Spinal cord (tissue), 10 donors: Measurements from ENCODE around the gene PDCD1. TPM values are rescaled to one million over a fixed set of nuclear protein-coding genes. Genes with fewer than 3 reads are reported as not detected.

Experiments used
- DNase-seq, 6 donors: peaks; one replicate each; pipeline versions ENCODE4 v3.0.0 to v3.0.0-alpha.2; 2013 to 2015; ENCODE audit warnings: low spot score in 6 of 6, low read depth in 4 of 6
- H3K27ac ChIP-seq: one replicate; pipeline ENCODE4 v1.5.1; 2013; ENCODE audit warnings: low read depth, low read length, control low read depth
- H3K27me3 ChIP-seq: one replicate; pipeline ENCODE4 v1.6.1; 2013; ENCODE audit warnings: low read length; ENCODE audit not compliant: control insufficient read depth, insufficient read depth
- H3K36me3 ChIP-seq: one replicate; pipeline ENCODE4 v1.6.1; 2013; ENCODE audit warnings: low read length; ENCODE audit not compliant: control insufficient read depth, insufficient read depth
- H3K4me1 ChIP-seq: one replicate; pipeline ENCODE4 v1.6.1; 2013; ENCODE audit warnings: low read length; ENCODE audit not compliant: control insufficient read depth, insufficient read depth
- H3K4me3 ChIP-seq: one replicate; pipeline ENCODE4 v1.5.1; 2013; ENCODE audit warnings: low read depth, low read length, control low read depth
- H3K9me3 ChIP-seq: one replicate; pipeline ENCODE4 v1.6.1; 2013; ENCODE audit warnings: low read length; ENCODE audit not compliant: control insufficient read depth, insufficient read depth
- WGBS: methylation state at CpG from one replicate; pipeline ENCODE4 v1.1.5; 2013; ENCODE audit warnings: missing lambda C conversion rate; ENCODE audit not compliant: insufficient coverage; 5-methylcytosine and 5-hydroxymethylcytosine counted together
- polyA plus RNA-seq, 2 donors: library from polyadenylated mRNA; unstranded; fragments of 120-200 nt; gene quantifications; one replicate each; pipeline ENCODE4 v1.2.1, GENCODE V29; 2013; ENCODE audit not compliant: insufficient read length in 2 of 2
- total RNA-seq, 2 donors: library from RNA; depleted of rRNA in 1 of 2; stranded (reverse); fragments of 120-200 nt in 1 of 2; fragments of >200 nt in 1 of 2; gene quantifications; one replicate each; pipeline versions ENCODE4 v1.2.3 to v1.2.4, GENCODE V29; 2013 to 2014
- donor health status: healthy.

The PDCD1 gene
- total and polyA plus RNA-seq, 4 donors: 0.06 to 0.20 TPM; not detected in 2

DNA sequence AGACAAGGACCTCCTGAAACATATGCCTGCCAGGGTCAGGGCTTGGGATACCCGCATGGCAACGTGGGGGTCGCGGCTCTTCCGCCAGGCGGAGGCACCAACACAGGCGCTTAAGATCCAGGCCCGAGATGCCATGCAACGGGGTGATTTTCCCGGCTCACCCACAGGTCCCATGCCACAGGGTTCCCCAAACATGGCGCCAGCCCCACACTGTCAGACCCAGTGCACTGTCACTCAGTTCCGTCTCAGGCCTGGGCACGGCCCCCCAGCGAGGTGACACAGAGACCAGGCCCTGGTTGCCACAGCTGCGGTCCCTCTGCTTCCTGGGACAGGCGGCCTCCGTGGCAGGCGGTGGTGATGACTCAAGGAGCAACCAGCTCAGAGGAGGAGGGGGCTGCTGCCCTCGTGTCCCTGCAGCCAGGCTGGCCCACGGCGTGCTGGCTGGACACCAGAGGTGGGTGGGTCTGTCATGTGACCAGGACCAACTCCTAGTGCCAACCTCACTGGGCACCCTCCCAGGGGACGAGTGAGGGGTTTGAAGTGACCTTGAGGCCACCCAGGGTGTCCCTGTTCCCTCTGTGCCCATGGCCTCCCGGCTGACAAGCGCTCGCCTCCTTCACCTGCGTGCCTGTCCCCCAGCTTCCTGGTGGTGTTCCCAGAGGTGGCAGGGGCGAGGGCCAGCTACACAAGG lies 4.9 kb downstream of the PDCD1 start:
- H3K4me1 ChIP-seq: peaks cover 27% of the 10 kb centered on the region
- H3K36me3 ChIP-seq: peaks cover 16% of the 10 kb centered on the region
- no peaks in the 10 kb centered on the region for H3K9me3 ChIP-seq
- no peak overlapping the region for H3K4me3 ChIP-seq
- no peak for DNase-seq
- no peaks in the 10 kb centered on the region for H3K27me3 ChIP-seq
- WGBS: 90% methylated on average over 23 of the region's 27 CpGs
- no peak overlapping the region for H3K27ac ChIP-seq

DNA sequence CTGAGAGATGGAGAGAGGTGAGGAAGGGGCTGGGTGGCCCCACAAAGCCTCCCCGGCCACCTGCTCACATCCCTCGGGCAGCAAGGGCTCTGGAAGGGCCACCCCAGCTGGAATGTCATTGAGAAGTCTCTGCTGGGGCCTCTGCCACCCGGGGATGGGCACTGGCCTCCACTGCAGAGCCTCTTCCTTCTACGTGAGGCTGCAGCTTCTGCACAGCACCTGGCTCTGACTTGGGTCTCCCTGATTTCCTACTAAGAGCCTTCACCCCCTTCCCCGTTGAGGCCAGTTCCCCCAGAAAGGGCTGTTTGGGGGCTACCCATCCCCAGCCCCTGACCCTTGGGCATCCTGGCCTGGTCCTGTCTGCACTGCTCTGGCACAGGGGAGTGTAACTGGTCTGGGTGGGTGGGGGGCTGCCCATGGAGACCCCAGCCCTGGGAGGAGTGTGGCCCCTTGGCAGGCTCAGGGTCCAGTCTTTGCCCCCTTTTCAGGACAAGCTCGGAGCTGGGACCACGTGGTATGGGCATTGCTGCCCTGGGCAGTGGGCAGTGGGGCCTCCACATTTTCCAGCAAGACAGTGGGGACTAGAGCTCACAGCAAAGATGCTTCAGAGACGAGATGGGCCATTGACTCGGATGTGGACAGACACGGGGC lies 5.6 kb downstream of the PDCD1 start:
- no peaks in the 10 kb centered on the region for H3K9me3 ChIP-seq
- H3K4me3 ChIP-seq: no peak overlapping the region
- H3K27me3 ChIP-seq: no peaks in the 10 kb centered on the region
- 91% methylated on average over 10 of the region's 10 CpGs for WGBS
- peaks cover 16% of the 10 kb centered on the region for H3K36me3 ChIP-seq
- peaks cover 20% of the 10 kb centered on the region for H3K4me1 ChIP-seq
- H3K27ac ChIP-seq: no peak overlapping the region
- no peak for DNase-seq

- Histone ChIP-seq H3K27ac (no peak overlapping the region), H3K4me3 (no peak overlapping the region), H3K27me3 (no peaks in the 10 kb centered on the region), H3K4me1 (peaks cover 20% of the 10 kb centered on the region), H3K36me3 (peaks cover 16% of the 10 kb centered on the region), H3K9me3 (no peaks in the 10 kb centered on the region)
- WGBS: 86% methylated on average over 39 of the region's 39 CpGs
- no peak for DNase-seq
Observed at GRCh38 chr2:241852116-241852980, 6.3 kb downstream of the PDCD1 start.

GRCh38 chr2:241851325-241852115 lies 7.2 kb downstream of the PDCD1 start:
- WGBS: 80% methylated on average over 21 of the region's 26 CpGs
- Histone ChIP-seq H3K4me3 (no peak overlapping the region), H3K27ac (no peak overlapping the region), H3K27me3 (no peaks in the 10 kb centered on the region), H3K36me3 (peaks cover 16% of the 10 kb centered on the region), H3K9me3 (no peaks in the 10 kb centered on the region), H3K4me1 (peaks cover 22% of the 10 kb centered on the region)
- DNase-seq: no peak

GRCh38 chr2:241850544-241851324 lies 8.0 kb downstream of the PDCD1 start:
- H3K4me3 ChIP-seq: no peak overlapping the region
- H3K27ac ChIP-seq: no peak overlapping the region
- H3K9me3 ChIP-seq: no peaks in the 10 kb centered on the region
- peaks cover 26% of the 10 kb centered on the region for H3K4me1 ChIP-seq
- 86% methylated on average over 25 of the region's 27 CpGs for WGBS
- DNase-seq: no peak
- H3K36me3 ChIP-seq: peaks cover 16% of the 10 kb centered on the region
- H3K27me3 ChIP-seq: no peaks in the 10 kb centered on the region

- Histone ChIP-seq H3K9me3 (no peaks in the 10 kb centered on the region), H3K4me3 (no peak overlapping the region), H3K36me3 (peaks cover 16% of the 10 kb centered on the region), H3K27me3 (peaks cover 6% of the 10 kb centered on the region), H3K4me1 (peaks cover 24% of the 10 kb centered on the region), H3K27ac (no peak overlapping the region)
- DNase-seq: no peak
- 83% methylated on average over 10 of the region's 16 CpGs for WGBS
Observed at GRCh38 chr2:241849616-241850543, 8.8 kb downstream of the PDCD1 start.

- no peaks in the 10 kb centered on the region for H3K9me3 ChIP-seq
- no peak overlapping the region for H3K27ac ChIP-seq
- peaks cover 23% of the 10 kb centered on the region for H3K4me1 ChIP-seq
- DNase-seq: no peak
- no peak overlapping the region for H3K4me3 ChIP-seq
- H3K36me3 ChIP-seq: peaks cover 13% of the 10 kb centered on the region
- peaks cover 8% of the 10 kb centered on the region for H3K27me3 ChIP-seq
- 85% methylated on average over 36 of the region's 39 CpGs for WGBS
Observed at GRCh38 chr2:241848761-241849615, 9.7 kb downstream of the PDCD1 start.
